Measurements from ENCODE around the gene A3GALT2.

The A3GALT2 gene

DNA sequence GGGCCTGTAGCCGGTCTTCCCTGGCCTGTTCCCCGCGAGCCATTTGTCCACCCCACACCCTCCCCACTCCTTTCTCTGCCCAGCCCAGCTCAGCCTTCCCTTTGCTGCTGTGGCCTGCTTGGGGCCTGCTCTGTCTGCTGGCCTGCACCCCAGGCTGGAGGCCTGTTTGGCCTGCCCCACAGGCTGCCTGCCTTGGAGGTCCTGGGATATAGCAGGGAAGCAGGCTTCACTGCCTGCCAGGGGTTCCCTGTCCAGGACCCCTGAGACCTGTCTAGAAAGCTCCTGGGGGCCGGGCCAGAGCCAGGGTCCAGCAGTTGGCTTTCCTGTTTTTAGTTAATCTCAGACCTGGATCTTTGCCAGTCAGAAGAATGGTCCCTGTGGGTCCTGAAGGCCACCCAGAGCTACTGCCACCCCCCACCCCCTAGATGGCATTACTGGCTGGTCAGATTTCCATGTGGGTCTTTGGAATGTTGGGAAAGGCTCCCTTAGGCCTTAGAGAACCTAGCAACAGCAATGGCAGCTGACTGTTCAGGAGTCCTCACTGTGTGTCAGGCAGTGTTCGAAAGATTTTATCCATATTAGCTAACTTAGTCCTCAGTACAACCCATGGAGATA lies 56.9 kb downstream of the A3GALT2 start:
- no peak overlapping the region for H3K4ac ChIP-seq (ENCODE audit: low read depth in 1 of 2, low read length in 2 of 2)
- peaks cover 43% of the 10 kb centered on the region for H3K79me1 ChIP-seq (replicated peaks; ENCODE audit: low read length, poor library complexity, severe bottlenecking)
- H3K4me2 ChIP-seq (ENCODE audit: low read length, poor library complexity, severe bottlenecking): no peak overlapping the region
- H3K9me3 ChIP-seq (ENCODE audit: control insufficient read depth, low read length): no peaks in the 10 kb centered on the region
- H3K18ac ChIP-seq (ENCODE audit: low read depth in 1 of 2, low read length in 2 of 2): no peak overlapping the region
- H4K8ac ChIP-seq (ENCODE audit: low read length): no peak overlapping the region
- H3K27me3 ChIP-seq (ENCODE audit: control insufficient read depth in 1 of 2, insufficient read depth in 1 of 2, low read length in 2 of 2): no peaks in the 10 kb centered on the region
- H2BK15ac ChIP-seq (ENCODE audit: low read depth, poor library complexity, severe bottlenecking): no peak overlapping the region
- peaks cover 31% of the 10 kb centered on the region for H3K4me1 ChIP-seq (ENCODE audit: control insufficient read depth, insufficient read depth, low read depth, low read length)
- H3K36me3 ChIP-seq (ENCODE audit: control insufficient read depth in 1 of 2, insufficient read depth in 2 of 2, low read depth in 1 of 2, low read length in 2 of 2): peaks cover 10 to 23% of the 10 kb centered on the region in 2 experiments
- H2AFZ ChIP-seq (ENCODE audit: low read depth, low read length): no peak overlapping the region
- H3K27ac ChIP-seq (ENCODE audit: low read length, poor library complexity, severe bottlenecking): no peak overlapping the region
- H2BK120ac ChIP-seq (ENCODE audit: low read depth, low read length): no peak overlapping the region
- WGBS: 84% methylated on average over 4 of the region's 5 CpGs
- H3K23ac ChIP-seq (ENCODE audit: low read length in 2 of 2): no peak overlapping the region
- H3K14ac ChIP-seq (ENCODE audit: low read length in 2 of 2): no peak overlapping the region
- no peak overlapping the region for H4K91ac ChIP-seq (ENCODE audit: low read length)
- H2AK5ac ChIP-seq (ENCODE audit: low read length, severe bottlenecking): no peak overlapping the region
- no peak for DNase-seq
- no peak overlapping the region for H2BK12ac ChIP-seq (ENCODE audit: low read length in 2 of 2)
- H3K9ac ChIP-seq (ENCODE audit: low read length): peak overlapping the region; percentile 10
- H3K4me3 ChIP-seq (ENCODE audit: insufficient read depth in 1 of 2, low read depth in 1 of 2, low read length in 2 of 2): no peak overlapping the region
- no peak overlapping the region for H2BK5ac ChIP-seq (ENCODE audit: low read depth, low read length, poor library complexity, severe bottlenecking)

GRCh38 chr1:33261344-33261743 lies 59.6 kb downstream of the A3GALT2 start:
- no peak overlapping the region for H4K91ac ChIP-seq (ENCODE audit: low read length)
- H4K8ac ChIP-seq (ENCODE audit: low read length): no peak overlapping the region
- H3K36me3 ChIP-seq (ENCODE audit: control insufficient read depth in 1 of 2, insufficient read depth in 2 of 2, low read depth in 1 of 2, low read length in 2 of 2): peaks cover 8 to 16% of the 10 kb centered on the region in 2 experiments
- H3K9ac ChIP-seq (ENCODE audit: low read length): no peak overlapping the region
- no peak overlapping the region for H3K4ac ChIP-seq (ENCODE audit: low read depth in 1 of 2, low read length in 2 of 2)
- H2BK5ac ChIP-seq (ENCODE audit: low read depth, low read length, poor library complexity, severe bottlenecking): no peak overlapping the region
- no peak overlapping the region for H3K27ac ChIP-seq (ENCODE audit: low read length, poor library complexity, severe bottlenecking)
- no peak overlapping the region for H3K23ac ChIP-seq (ENCODE audit: low read length in 2 of 2)
- H3K18ac ChIP-seq (ENCODE audit: low read depth in 1 of 2, low read length in 2 of 2): no peak overlapping the region
- H3K4me3 ChIP-seq (ENCODE audit: insufficient read depth in 1 of 2, low read depth in 1 of 2, low read length in 2 of 2): no peak overlapping the region
- no peak overlapping the region for H2BK12ac ChIP-seq (ENCODE audit: low read length in 2 of 2)
- H3K4me2 ChIP-seq (ENCODE audit: low read length, poor library complexity, severe bottlenecking): no peak overlapping the region
- 82% methylated on average over 7 of the region's 7 CpGs for WGBS
- H3K14ac ChIP-seq (ENCODE audit: low read length in 2 of 2): no peak overlapping the region
- no peak for DNase-seq
- no peaks in the 10 kb centered on the region for H3K27me3 ChIP-seq (ENCODE audit: control insufficient read depth in 1 of 2, insufficient read depth in 1 of 2, low read length in 2 of 2)
- peaks cover 34% of the 10 kb centered on the region for H3K4me1 ChIP-seq (ENCODE audit: control insufficient read depth, insufficient read depth, low read depth, low read length)
- no peaks in the 10 kb centered on the region for H3K9me3 ChIP-seq (ENCODE audit: control insufficient read depth, low read length)
- no peak overlapping the region for H2BK120ac ChIP-seq (ENCODE audit: low read depth, low read length)
- H2AFZ ChIP-seq (ENCODE audit: low read depth, low read length): no peak overlapping the region
- H3K79me1 ChIP-seq (replicated peaks; ENCODE audit: low read length, poor library complexity, severe bottlenecking): peaks cover 29% of the 10 kb centered on the region
- H2AK5ac ChIP-seq (ENCODE audit: low read length, severe bottlenecking): no peak overlapping the region
- no peak overlapping the region for H2BK15ac ChIP-seq (ENCODE audit: low read depth, poor library complexity, severe bottlenecking)

GRCh38 chr1:33260439-33260838 lies 60.5 kb downstream of the A3GALT2 start:
- no peaks in the 10 kb centered on the region for H3K27me3 ChIP-seq (ENCODE audit: control insufficient read depth in 1 of 2, insufficient read depth in 1 of 2, low read length in 2 of 2)

GRCh38 chr1:33259879-33260278 lies 61.0 kb downstream of the A3GALT2 start:
- H3K4me1 ChIP-seq (ENCODE audit: control insufficient read depth, insufficient read depth, low read depth, low read length): peaks cover 34% of the 10 kb centered on the region
- H3K4ac ChIP-seq (ENCODE audit: low read depth in 1 of 2, low read length in 2 of 2): no peak overlapping the region
- no peak overlapping the region for H3K4me3 ChIP-seq (ENCODE audit: insufficient read depth in 1 of 2, low read depth in 1 of 2, low read length in 2 of 2)
- H3K14ac ChIP-seq (ENCODE audit: low read length in 2 of 2): no peak overlapping the region
- peaks cover 17% of the 10 kb centered on the region for H3K79me1 ChIP-seq (replicated peaks; ENCODE audit: low read length, poor library complexity, severe bottlenecking)
- peak overlapping the region in 1 of 2 experiments; percentile 37 for H3K23ac ChIP-seq (ENCODE audit: low read length in 2 of 2)
- H2BK15ac ChIP-seq (ENCODE audit: low read depth, poor library complexity, severe bottlenecking): no peak overlapping the region
- H4K8ac ChIP-seq (ENCODE audit: low read length): no peak overlapping the region
- no peak overlapping the region for H3K27ac ChIP-seq (ENCODE audit: low read length, poor library complexity, severe bottlenecking)
- DNase-seq: no peak
- no peak overlapping the region for H2BK12ac ChIP-seq (ENCODE audit: low read length in 2 of 2)
- no peak overlapping the region for H2AK5ac ChIP-seq (ENCODE audit: low read length, severe bottlenecking)
- H3K27me3 ChIP-seq (ENCODE audit: control insufficient read depth in 1 of 2, insufficient read depth in 1 of 2, low read length in 2 of 2): no peaks in the 10 kb centered on the region
- H3K9ac ChIP-seq (ENCODE audit: low read length): no peak overlapping the region
- WGBS: 96% methylated on average over 3 of the region's 3 CpGs
- no peak overlapping the region for H4K91ac ChIP-seq (ENCODE audit: low read length)
- H2BK120ac ChIP-seq (ENCODE audit: low read depth, low read length): no peak overlapping the region
- H3K18ac ChIP-seq (ENCODE audit: low read depth in 1 of 2, low read length in 2 of 2): no peak overlapping the region
- no peak overlapping the region for H2AFZ ChIP-seq (ENCODE audit: low read depth, low read length)
- H3K4me2 ChIP-seq (ENCODE audit: low read length, poor library complexity, severe bottlenecking): no peak overlapping the region
- H2BK5ac ChIP-seq (ENCODE audit: low read depth, low read length, poor library complexity, severe bottlenecking): no peak overlapping the region
- H3K36me3 ChIP-seq (ENCODE audit: control insufficient read depth in 1 of 2, insufficient read depth in 2 of 2, low read depth in 1 of 2, low read length in 2 of 2): peaks cover 6 to 13% of the 10 kb centered on the region in 2 experiments
- H3K9me3 ChIP-seq (ENCODE audit: control insufficient read depth, low read length): no peaks in the 10 kb centered on the region

More at GRCh38 chr1:33260439-33260838, 60.5 kb downstream of the A3GALT2 start:
- Histone ChIP-seq H3K79me1 (replicated peaks; ENCODE audit: low read length, poor library complexity, severe bottlenecking) (peaks cover 22% of the 10 kb centered on the region), H3K14ac (ENCODE audit: low read length in 2 of 2) (no peak overlapping the region), H2BK15ac (ENCODE audit: low read depth, poor library complexity, severe bottlenecking) (no peak overlapping the region), H3K23ac (ENCODE audit: low read length in 2 of 2) (no peak overlapping the region), H3K4me1 (ENCODE audit: control insufficient read depth, insufficient read depth, low read depth, low read length) (peaks cover 32% of the 10 kb centered on the region), H4K8ac (ENCODE audit: low read length) (no peak overlapping the region), H3K9ac (ENCODE audit: low read length) (no peak overlapping the region), H3K9me3 (ENCODE audit: control insufficient read depth, low read length) (no peaks in the 10 kb centered on the region), H2BK12ac (ENCODE audit: low read length in 2 of 2) (no peak overlapping the region), H3K4me3 (ENCODE audit: insufficient read depth in 1 of 2, low read depth in 1 of 2, low read length in 2 of 2) (no peak overlapping the region), H2AK5ac (ENCODE audit: low read length, severe bottlenecking) (no peak overlapping the region), H2BK120ac (ENCODE audit: low read depth, low read length) (no peak overlapping the region), H3K4ac (ENCODE audit: low read depth in 1 of 2, low read length in 2 of 2) (no peak overlapping the region), H3K36me3 (ENCODE audit: control insufficient read depth in 1 of 2, insufficient read depth in 2 of 2, low read depth in 1 of 2, low read length in 2 of 2) (peaks cover 6 to 13% of the 10 kb centered on the region in 2 experiments), H3K4me2 (ENCODE audit: low read length, poor library complexity, severe bottlenecking) (peak overlapping the region; percentile 14), H2BK5ac (ENCODE audit: low read depth, low read length, poor library complexity, severe bottlenecking) (no peak overlapping the region), H2AFZ (ENCODE audit: low read depth, low read length) (no peak overlapping the region), H3K27ac (ENCODE audit: low read length, poor library complexity, severe bottlenecking) (no peak overlapping the region), H4K91ac (ENCODE audit: low read length) (no peak overlapping the region), H3K18ac (ENCODE audit: low read depth in 1 of 2, low read length in 2 of 2) (no peak overlapping the region)
- no peak for DNase-seq
- WGBS: 100% methylated on average over 2 of the region's 5 CpGs

All from mesenchymal stem cell (in vitro differentiated cells and primary cell).